ENCODE measurements around the gene PSMB2. TPM values are rescaled to one million over a fixed set of nuclear protein-coding genes. Genes with fewer than 3 reads are reported as not detected.

Gene PSMB2
- total and polyA plus RNA-seq, 2 of the 8 experiments (the other 6 are each of a cell fraction or from before 2014, with no cell fraction given) = 91.4 to 101 TPM

DNA sequence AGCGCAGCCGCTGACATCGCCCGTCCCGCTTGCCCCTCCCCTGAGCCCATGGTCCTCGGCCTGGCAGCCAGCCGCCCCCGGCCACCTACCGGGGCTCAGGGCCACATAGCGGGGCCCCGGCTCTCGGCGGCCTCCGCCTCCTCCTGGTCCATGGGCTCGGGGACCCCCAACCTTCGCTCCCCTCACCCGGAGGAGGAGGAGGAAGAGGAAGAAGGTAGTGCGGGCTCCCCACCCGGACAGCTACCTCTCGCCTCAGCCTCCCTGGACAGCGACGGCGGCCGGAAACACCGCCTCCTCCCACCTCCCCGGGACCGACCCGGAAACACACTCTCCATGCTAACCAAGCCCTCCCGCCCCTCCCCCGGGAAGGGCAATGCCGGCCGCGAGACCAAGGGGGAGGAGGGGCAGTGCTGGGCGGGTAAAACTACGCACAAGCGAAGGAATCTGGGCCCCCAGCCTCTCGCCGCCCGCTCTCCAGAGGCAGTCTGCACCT lies 84.2 kb downstream of the PSMB2 start, which contains the start of gene KIAA0319L (continued):
- TF ChIP-seq, protein P1, sequence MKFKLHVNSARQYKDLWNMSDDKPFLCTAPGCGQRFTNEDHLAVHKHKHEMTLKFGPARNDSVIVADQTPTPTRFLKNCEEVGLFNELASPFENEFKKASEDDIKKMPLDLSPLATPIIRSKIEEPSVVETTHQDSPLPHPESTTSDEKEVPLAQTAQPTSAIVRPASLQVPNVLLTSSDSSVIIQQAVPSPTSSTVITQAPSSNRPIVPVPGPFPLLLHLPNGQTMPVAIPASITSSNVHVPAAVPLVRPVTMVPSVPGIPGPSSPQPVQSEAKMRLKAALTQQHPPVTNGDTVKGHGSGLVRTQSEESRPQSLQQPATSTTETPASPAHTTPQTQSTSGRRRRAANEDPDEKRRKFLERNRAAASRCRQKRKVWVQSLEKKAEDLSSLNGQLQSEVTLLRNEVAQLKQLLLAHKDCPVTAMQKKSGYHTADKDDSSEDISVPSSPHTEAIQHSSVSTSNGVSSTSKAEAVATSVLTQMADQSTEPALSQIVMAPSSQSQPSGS (IDR thresholded peaks at IDR 0.05; ENCODE audit: low read length) = no peak
- no peak for TF ChIP-seq TBP (IDR thresholded peaks at IDR 0.05; ENCODE audit: low read depth, low read length)
- TF ChIP-seq, protein P2, sequence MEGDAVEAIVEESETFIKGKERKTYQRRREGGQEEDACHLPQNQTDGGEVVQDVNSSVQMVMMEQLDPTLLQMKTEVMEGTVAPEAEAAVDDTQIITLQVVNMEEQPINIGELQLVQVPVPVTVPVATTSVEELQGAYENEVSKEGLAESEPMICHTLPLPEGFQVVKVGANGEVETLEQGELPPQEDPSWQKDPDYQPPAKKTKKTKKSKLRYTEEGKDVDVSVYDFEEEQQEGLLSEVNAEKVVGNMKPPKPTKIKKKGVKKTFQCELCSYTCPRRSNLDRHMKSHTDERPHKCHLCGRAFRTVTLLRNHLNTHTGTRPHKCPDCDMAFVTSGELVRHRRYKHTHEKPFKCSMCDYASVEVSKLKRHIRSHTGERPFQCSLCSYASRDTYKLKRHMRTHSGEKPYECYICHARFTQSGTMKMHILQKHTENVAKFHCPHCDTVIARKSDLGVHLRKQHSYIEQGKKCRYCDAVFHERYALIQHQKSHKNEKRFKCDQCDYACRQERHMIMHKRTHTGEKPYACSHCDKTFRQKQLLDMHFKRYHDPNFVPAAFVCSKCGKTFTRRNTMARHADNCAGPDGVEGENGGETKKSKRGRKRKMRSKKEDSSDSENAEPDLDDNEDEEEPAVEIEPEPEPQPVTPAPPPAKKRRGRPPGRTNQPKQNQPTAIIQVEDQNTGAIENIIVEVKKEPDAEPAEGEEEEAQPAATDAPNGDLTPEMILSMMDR (IDR thresholded peaks at IDR 0.05; ENCODE audit: control extremely low read depth in 1 of 3, insufficient read depth in 1 of 3, low read depth in 1 of 3, low read length in 3 of 3) = no peak
- TF ChIP-seq SP2 (IDR thresholded peaks at IDR 0.05; ENCODE audit: low read length) = no peak
- TF ChIP-seq GABPA (IDR thresholded peaks at IDR 0.05; ENCODE audit: borderline replicate concordance, insufficient read depth, low read length) = peak; percentile 76
- TF ChIP-seq CBX8 (IDR thresholded peaks at IDR 0.05; ENCODE audit: borderline replicate concordance, low read depth, low read length) = no peak
- TF ChIP-seq BACH1 (IDR thresholded peaks at IDR 0.05; ENCODE audit: low read length) = no peak
- TF ChIP-seq TCF12 (IDR thresholded peaks at IDR 0.05; ENCODE audit: low read depth, low read length) = no peak

Measured in H1 (cell line).